ENCODE data around the gene MRC2. TPM values are rescaled to one million over a fixed set of nuclear protein-coding genes. Genes with fewer than 3 reads are reported as not detected.
"Not testable (repeated sequence)": the region's sequence is repeated elsewhere in the genome, so short reads cannot be mapped to it uniquely, and the experiment has no call there.

Gene MRC2
- polyA plus RNA-seq, 1 of the 3 experiments (the other 2 are of a cell fraction) = 213 TPM

DNA sequence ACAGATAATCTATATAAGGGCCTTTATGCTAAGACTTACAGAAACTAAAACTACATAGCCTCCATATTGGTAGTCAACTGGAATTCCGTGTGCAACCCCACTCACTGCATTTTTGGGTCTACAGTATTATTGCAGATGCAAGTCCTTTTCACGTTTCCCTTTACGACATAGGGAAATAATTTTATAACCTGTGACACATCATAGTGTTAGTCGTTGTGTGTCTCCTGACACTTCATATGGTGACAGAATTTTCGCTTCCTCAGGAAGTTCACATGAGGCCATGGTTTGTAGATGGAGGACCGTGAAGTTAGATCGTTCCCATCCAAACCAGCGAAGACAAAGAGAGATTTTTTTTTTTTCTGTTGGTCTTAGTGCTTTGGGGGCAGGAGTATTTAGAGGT is 15.7 kb upstream of the MRC2 start:
- Histone ChIP-seq H3F3A (replicated peaks; ENCODE audit: insufficient read depth) (peaks cover 16% of the 10 kb centered on the region), H3K9ac (no peak overlapping the region), H3K4me2 (no peak overlapping the region), H3K4me1 (ENCODE audit: control insufficient read depth in 1 of 2, insufficient read depth in 2 of 2, low read depth in 1 of 2, low read length in 1 of 2) (peaks cover 0 to 2% of the 10 kb centered on the region in 2 experiments; a peak in 2 of 4 replicates), H3K9me3 (no peaks in the 10 kb centered on the region), H4K20me1 (ENCODE audit: insufficient read depth) (no peaks in the 10 kb centered on the region), H3K36me3 (replicated peaks in 1 of 2; ENCODE audit: control insufficient read depth in 1 of 2, insufficient read depth in 2 of 2, low read length in 1 of 2) (peaks cover 66 to 78% of the 10 kb centered on the region in 2 experiments), H2AFZ (ENCODE audit: low read depth) (no peak overlapping the region), H3K27me3 (ENCODE audit: insufficient read depth) (no peaks in the 10 kb centered on the region), H3K9me2 (no peaks in the 10 kb centered on the region), H3K79me2 (ENCODE audit: insufficient read depth) (peaks cover 6% of the 10 kb centered on the region; the same call in 1 of the 2 replicates), H3K27ac (ENCODE audit: low read depth in 2 of 2, low read length in 1 of 2) (no peak overlapping the region), H3K4me3 (ENCODE audit: low read depth in 2 of 2, low read length in 1 of 2) (no peak overlapping the region)
- ChIA-PET CTCF (interaction anchor here (1.4 kb wide), 1 partner anchor 81 kb away, joined by 5 read pairs; no protein-coding TSS in a partner anchor), POLR2A (no interaction called here)
- 97% methylated on average over 8 of the region's 8 CpGs for WGBS (ENCODE audit: low lambda C conversion rate)
- no peak for DNase-seq
- TF ChIP-seq FOXM1 (IDR thresholded peaks at IDR 0.05; ENCODE audit: low read depth) (no peak), EZH2phosphoT487 (IDR thresholded peaks at IDR 0.05; ENCODE audit: borderline replicate concordance, low read depth) (no peak), GATA2 (CRISPR knock-in tag; IDR thresholded peaks at IDR 0.05) (no peak), POLR2AphosphoS5 (IDR thresholded peaks at IDR 0.05; ENCODE audit: low read depth, low read length) (no peak), GABPA (IDR thresholded peaks at IDR 0.05; ENCODE audit: low read depth) (no peak), RFX5 (IDR thresholded peaks at IDR 0.05; ENCODE audit: low read length) (no peak), TCF12 (IDR thresholded peaks at IDR 0.05) (no peak), RXRA (IDR thresholded peaks at IDR 0.05; ENCODE audit: borderline replicate concordance, low read depth) (no peak), NFIC (IDR thresholded peaks at IDR 0.05; ENCODE audit: borderline replicate concordance) (no peak), FOSL2 (IDR thresholded peaks at IDR 0.05; ENCODE audit: borderline replicate concordance, low read depth) (no peak), SIN3A (IDR thresholded peaks at IDR 0.05; ENCODE audit: borderline replicate concordance, low read depth, low read length) (no peak), JUND (IDR thresholded peaks at IDR 0.05) (no peak), RAD21 (IDR thresholded peaks at IDR 0.05; ENCODE audit: low read length) (no peak)
- TF ChIP-seq, protein P1, sequence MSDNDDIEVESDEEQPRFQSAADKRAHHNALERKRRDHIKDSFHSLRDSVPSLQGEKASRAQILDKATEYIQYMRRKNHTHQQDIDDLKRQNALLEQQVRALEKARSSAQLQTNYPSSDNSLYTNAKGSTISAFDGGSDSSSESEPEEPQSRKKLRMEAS (IDR thresholded peaks at IDR 0.05; ENCODE audit: low read depth) = no peak
- TF ChIP-seq, protein P2, sequence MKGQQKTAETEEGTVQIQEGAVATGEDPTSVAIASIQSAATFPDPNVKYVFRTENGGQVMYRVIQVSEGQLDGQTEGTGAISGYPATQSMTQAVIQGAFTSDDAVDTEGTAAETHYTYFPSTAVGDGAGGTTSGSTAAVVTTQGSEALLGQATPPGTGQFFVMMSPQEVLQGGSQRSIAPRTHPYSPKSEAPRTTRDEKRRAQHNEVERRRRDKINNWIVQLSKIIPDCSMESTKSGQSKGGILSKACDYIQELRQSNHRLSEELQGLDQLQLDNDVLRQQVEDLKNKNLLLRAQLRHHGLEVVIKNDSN (IDR thresholded peaks at IDR 0.05; ENCODE audit: borderline replicate concordance, low read depth) = no peak
- TF ChIP-seq, protein P3, sequence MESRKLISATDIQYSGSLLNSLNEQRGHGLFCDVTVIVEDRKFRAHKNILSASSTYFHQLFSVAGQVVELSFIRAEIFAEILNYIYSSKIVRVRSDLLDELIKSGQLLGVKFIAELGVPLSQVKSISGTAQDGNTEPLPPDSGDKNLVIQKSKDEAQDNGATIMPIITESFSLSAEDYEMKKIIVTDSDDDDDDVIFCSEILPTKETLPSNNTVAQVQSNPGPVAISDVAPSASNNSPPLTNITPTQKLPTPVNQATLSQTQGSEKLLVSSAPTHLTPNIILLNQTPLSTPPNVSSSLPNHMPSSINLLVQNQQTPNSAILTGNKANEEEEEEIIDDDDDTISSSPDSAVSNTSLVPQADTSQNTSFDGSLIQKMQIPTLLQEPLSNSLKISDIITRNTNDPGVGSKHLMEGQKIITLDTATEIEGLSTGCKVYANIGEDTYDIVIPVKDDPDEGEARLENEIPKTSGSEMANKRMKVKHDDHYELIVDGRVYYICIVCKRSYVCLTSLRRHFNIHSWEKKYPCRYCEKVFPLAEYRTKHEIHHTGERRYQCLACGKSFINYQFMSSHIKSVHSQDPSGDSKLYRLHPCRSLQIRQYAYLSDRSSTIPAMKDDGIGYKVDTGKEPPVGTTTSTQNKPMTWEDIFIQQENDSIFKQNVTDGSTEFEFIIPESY (IDR thresholded peaks at IDR 0.05; ENCODE audit: borderline replicate concordance, low read depth) = no peak

DNA sequence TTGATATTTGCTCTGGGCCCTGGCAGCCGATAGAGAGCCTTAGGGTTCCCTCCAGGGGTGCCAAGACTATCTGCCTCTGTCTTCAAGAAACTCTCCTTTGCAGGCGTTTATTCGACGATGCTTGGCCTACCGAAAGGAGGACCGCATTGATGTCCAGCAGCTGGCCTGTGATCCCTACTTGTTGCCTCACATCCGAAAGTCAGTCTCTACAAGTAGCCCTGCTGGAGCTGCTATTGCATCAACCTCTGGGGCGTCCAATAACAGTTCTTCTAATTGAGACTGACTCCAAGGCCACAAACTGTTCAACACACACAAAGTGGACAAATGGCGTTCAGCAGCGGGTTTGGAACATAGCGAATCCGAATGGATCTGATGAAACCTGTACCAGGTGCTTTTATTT is 15.2 kb upstream of the MRC2 start:
- WGBS (ENCODE audit: low lambda C conversion rate) = 97% methylated on average over 12 of the region's 12 CpGs
- peaks cover 63 to 73% of the 10 kb centered on the region in 2 experiments for H3K36me3 ChIP-seq (replicated peaks in 1 of 2; ENCODE audit: control insufficient read depth in 1 of 2, insufficient read depth in 2 of 2, low read length in 1 of 2)
- not testable (repeated sequence) for H3K27ac ChIP-seq (ENCODE audit: low read depth in 2 of 2, low read length in 1 of 2)

DNA sequence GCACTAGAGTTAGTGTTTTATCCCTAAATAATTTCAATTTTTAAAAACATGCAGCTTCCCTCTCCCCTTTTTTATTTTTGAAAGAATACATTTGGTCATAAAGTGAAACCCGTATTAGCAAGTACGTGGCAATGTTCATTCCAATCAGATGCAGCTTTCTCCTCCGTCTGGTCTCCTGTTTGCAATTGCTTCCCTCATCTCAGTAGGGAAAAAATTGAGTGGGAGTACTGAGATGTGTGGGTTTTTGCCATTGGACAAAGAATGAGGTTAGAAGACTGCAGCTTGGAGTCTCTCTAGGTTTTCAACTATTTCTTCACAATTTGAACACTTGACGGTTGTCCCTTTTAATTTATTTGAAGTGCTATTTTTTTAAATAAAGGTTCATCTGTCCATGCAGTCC is 14.4 kb upstream of the MRC2 start:
- H3K27me3 ChIP-seq (ENCODE audit: insufficient read depth); H3K9me3 ChIP-seq; DNase-seq; POLR2A ChIA-PET; H2AFZ ChIP-seq (ENCODE audit: low read depth); H3K9ac ChIP-seq; H4K20me1 ChIP-seq (ENCODE audit: insufficient read depth); H3K4me3 ChIP-seq (ENCODE audit: low read depth in 2 of 2, low read length in 1 of 2); H3K79me2 ChIP-seq (ENCODE audit: insufficient read depth); H3K4me1 ChIP-seq (ENCODE audit: control insufficient read depth in 1 of 2, insufficient read depth in 2 of 2, low read depth in 1 of 2, low read length in 1 of 2); H3K9me2 ChIP-seq; H3K27ac ChIP-seq (ENCODE audit: low read depth in 2 of 2, low read length in 1 of 2); H3K4me2 ChIP-seq: not testable (repeated sequence)
- WGBS (ENCODE audit: low lambda C conversion rate) = 88% methylated on average over 4 of the region's 4 CpGs
- CTCF ChIA-PET = interaction anchor here (1.5 kb wide), 1 partner anchor 9 kb away, joined by 3 read pairs; no protein-coding TSS in a partner anchor
- H3K36me3 ChIP-seq (replicated peaks in 1 of 2; ENCODE audit: control insufficient read depth in 1 of 2, insufficient read depth in 2 of 2, low read length in 1 of 2) = peaks cover 55 to 65% of the 10 kb centered on the region in 2 experiments
- H3F3A ChIP-seq (replicated peaks; ENCODE audit: insufficient read depth) = peaks cover 16% of the 10 kb centered on the region

More for the DNA sequence above, 15.2 kb upstream of the MRC2 start:
- peaks cover 16% of the 10 kb centered on the region for H3F3A ChIP-seq (replicated peaks; ENCODE audit: insufficient read depth)
- H3K79me2 ChIP-seq (ENCODE audit: insufficient read depth); H3K4me3 ChIP-seq (ENCODE audit: low read depth in 2 of 2, low read length in 1 of 2); H3K27me3 ChIP-seq (ENCODE audit: insufficient read depth); H4K20me1 ChIP-seq (ENCODE audit: insufficient read depth); H3K9ac ChIP-seq; H3K4me1 ChIP-seq (ENCODE audit: control insufficient read depth in 1 of 2, insufficient read depth in 2 of 2, low read depth in 1 of 2, low read length in 1 of 2); CTCF ChIA-PET; H3K9me2 ChIP-seq; DNase-seq; H3K9me3 ChIP-seq; H2AFZ ChIP-seq (ENCODE audit: low read depth); POLR2A ChIA-PET; H3K4me2 ChIP-seq: not testable (repeated sequence)

All from SK-N-SH (cell line).